ENCODE data around the gene MIA2. TPM values are rescaled to one million over a fixed set of nuclear protein-coding genes. Genes with fewer than 3 reads are reported as not detected.

The MIA2 gene
- total RNA-seq, 1 experiment from 2014 or later, result 15.0 TPM

- Histone ChIP-seq H2AK5ac (ENCODE audit: insufficient read length, low read length) (no peak overlapping the region), H4K8ac (replicated peaks; ENCODE audit: insufficient read length, low read depth, low read length) (no peak overlapping the region), H3K14ac (ENCODE audit: insufficient read depth, low read length) (no peak overlapping the region), H3K4me2 (ENCODE audit: insufficient read depth, insufficient read length, low read length) (no peak overlapping the region), H4K91ac (ENCODE audit: insufficient read length, low read depth, low read length) (no peak overlapping the region), H2BK5ac (ENCODE audit: insufficient read length, low read length) (no peak overlapping the region), H3K4me1 (ENCODE audit: insufficient read depth, low read length) (no peaks in the 10 kb centered on the region), H3K79me1 (ENCODE audit: insufficient read depth, low read depth, low read length, poor library complexity, severe bottlenecking) (no peaks in the 10 kb centered on the region), H3K18ac (ENCODE audit: insufficient read length, low read depth, low read length) (no peak overlapping the region), H3K9me3 (ENCODE audit: control insufficient read depth, low read depth, low read length) (no peaks in the 10 kb centered on the region), H3K4ac (ENCODE audit: low read depth, low read length) (no peak overlapping the region), H3K27me3 (ENCODE audit: insufficient read depth, low read length) (no peaks in the 10 kb centered on the region), H3K27ac (ENCODE audit: insufficient read length, low read depth, low read length) (no peak overlapping the region), H4K5ac (ENCODE audit: insufficient read length, low read depth, low read length) (no peak overlapping the region), H2BK120ac (ENCODE audit: low read depth, low read length, poor library complexity, severe bottlenecking) (no peak overlapping the region), H3K9ac (ENCODE audit: extremely low read depth, insufficient read length, low read length) (no peak overlapping the region), H3K79me2 (ENCODE audit: insufficient read depth, low read length) (no peaks in the 10 kb centered on the region), H4K20me1 (ENCODE audit: control insufficient read depth, insufficient read depth, insufficient read length) (no peaks in the 10 kb centered on the region), H2AFZ (ENCODE audit: low read length) (no peak overlapping the region), H3T11ph (ENCODE audit: low read length) (no peak overlapping the region), H2BK15ac (ENCODE audit: low read depth, low read length) (no peak overlapping the region), H3K23ac (ENCODE audit: insufficient read length, low read depth, low read length) (no peak overlapping the region), H2BK20ac (ENCODE audit: low read depth, low read length, poor library complexity, severe bottlenecking) (no peak overlapping the region), H3K56ac (ENCODE audit: insufficient read length, low read depth, low read length) (no peak overlapping the region), H3K23me2 (ENCODE audit: insufficient read length, low read depth, low read length, poor library complexity, severe bottlenecking) (no peaks in the 10 kb centered on the region), H2BK12ac (ENCODE audit: insufficient read length, low read depth, low read length) (no peak overlapping the region)
- no peak overlapping the region for H3K4me3 Mint-ChIP-seq
- TF ChIP-seq, protein P1, sequence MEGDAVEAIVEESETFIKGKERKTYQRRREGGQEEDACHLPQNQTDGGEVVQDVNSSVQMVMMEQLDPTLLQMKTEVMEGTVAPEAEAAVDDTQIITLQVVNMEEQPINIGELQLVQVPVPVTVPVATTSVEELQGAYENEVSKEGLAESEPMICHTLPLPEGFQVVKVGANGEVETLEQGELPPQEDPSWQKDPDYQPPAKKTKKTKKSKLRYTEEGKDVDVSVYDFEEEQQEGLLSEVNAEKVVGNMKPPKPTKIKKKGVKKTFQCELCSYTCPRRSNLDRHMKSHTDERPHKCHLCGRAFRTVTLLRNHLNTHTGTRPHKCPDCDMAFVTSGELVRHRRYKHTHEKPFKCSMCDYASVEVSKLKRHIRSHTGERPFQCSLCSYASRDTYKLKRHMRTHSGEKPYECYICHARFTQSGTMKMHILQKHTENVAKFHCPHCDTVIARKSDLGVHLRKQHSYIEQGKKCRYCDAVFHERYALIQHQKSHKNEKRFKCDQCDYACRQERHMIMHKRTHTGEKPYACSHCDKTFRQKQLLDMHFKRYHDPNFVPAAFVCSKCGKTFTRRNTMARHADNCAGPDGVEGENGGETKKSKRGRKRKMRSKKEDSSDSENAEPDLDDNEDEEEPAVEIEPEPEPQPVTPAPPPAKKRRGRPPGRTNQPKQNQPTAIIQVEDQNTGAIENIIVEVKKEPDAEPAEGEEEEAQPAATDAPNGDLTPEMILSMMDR (conservative IDR thresholded peaks at IDR 0.05), result no peak
- no CpG with 5 or more reads among the region's 4 CpGs for WGBS (ENCODE audit: extremely low coverage, insufficient read length, low lambda C conversion rate)
- H3K27me3 Mint-ChIP-seq (ENCODE audit: low read depth), result no peaks in the 10 kb centered on the region
- H3K27ac Mint-ChIP-seq, result peak overlapping the region; percentile 42 to 71 (median 55); a peak in 5 of 7 replicates
- H3K36me3 Mint-ChIP-seq (ENCODE audit: insufficient read depth in 1 of 3, low read depth in 3 of 3), result no peaks in the 10 kb centered on the region
- DNase-seq, result no peak
- peaks cover 6 to 8% of the 10 kb centered on the region in 2 experiments; a peak in 3 of 4 replicates for H3K4me1 Mint-ChIP-seq
- no peaks in the 10 kb centered on the region for H3K9me3 Mint-ChIP-seq
Measured at GRCh38 chr14:39376667-39377403, 143.1 kb downstream of the MIA2 start.
